NCI-H1105 treated with DMSO at 0.1 percent for 48 hours (cell line): ENCODE measurements around the gene IER5L.

Experiments
- DNase-seq: peaks from one replicate; lab custom pipeline; 2025; lab: John Stamatoyannopoulos, UW

Gene IER5L

GRCh38 chr9:129160712-129161533, 17.1 kb downstream of the IER5L start:
- DNase-seq, result no peak

- DNase-seq, result no peak
Observed at GRCh38 chr9:129156163-129156562, 21.9 kb downstream of the IER5L start.

GRCh38 chr9:129154866-129155477, 23.1 kb downstream of the IER5L start:
- no peak for DNase-seq

GRCh38 chr9:129151469-129151868, 26.6 kb downstream of the IER5L start:
- no peak for DNase-seq

- DNase-seq, result no peak
Observed at GRCh38 chr9:129150672-129151211, 27.3 kb downstream of the IER5L start.

- DNase-seq, result no peak
Observed at GRCh38 chr9:129150122-129150521, 27.9 kb downstream of the IER5L start.

GRCh38 chr9:129149442-129149841, 28.6 kb downstream of the IER5L start:
- no peak for DNase-seq

GRCh38 chr9:129148463-129149204, 29.4 kb downstream of the IER5L start:
- no peak for DNase-seq

GRCh38 chr9:129146441-129146941, 31.6 kb downstream of the IER5L start:
- no peak for DNase-seq

- DNase-seq, result no peak
Observed at GRCh38 chr9:129145841-129146292, 32.2 kb downstream of the IER5L start.

GRCh38 chr9:129145316-129145715, 32.7 kb downstream of the IER5L start:
- DNase-seq, result no peak

GRCh38 chr9:129143031-129143927, 34.8 kb downstream of the IER5L start:
- DNase-seq, result peak; percentile 27

GRCh38 chr9:129142138-129142935, 35.7 kb downstream of the IER5L start:
- DNase-seq, result no peak

- DNase-seq, result no peak
Observed at GRCh38 chr9:129141066-129142041, 36.7 kb downstream of the IER5L start.

- peak; percentile 16 for DNase-seq
Observed at GRCh38 chr9:129140397-129141065, 37.5 kb downstream of the IER5L start.

- peak; percentile 90 for DNase-seq
Observed at GRCh38 chr9:129139993-129140396, 38.1 kb downstream of the IER5L start.

- DNase-seq, result peak; percentile 75
Observed at GRCh38 chr9:129139233-129139992, 38.6 kb downstream of the IER5L start.
